ENCODE measurements around the gene HIPK2. TPM values are rescaled to one million over a fixed set of nuclear protein-coding genes. Genes with fewer than 3 reads are reported as not detected.
A peak's percentile ranks its signal among the peaks of the same experiment; 100 is the strongest.

The HIPK2 gene
- total RNA-seq, 1 experiment from 2014 or later: 35.2 TPM

GRCh38 chr7:139687211-139687954, 90.4 kb downstream of the HIPK2 start:
- Histone ChIP-seq H4K20me1 (ENCODE audit: insufficient read depth) (no peaks in the 10 kb centered on the region), H3K4me2 (no peak overlapping the region), H3F3A (ENCODE audit: insufficient read depth, low read depth) (no peaks in the 10 kb centered on the region), H3K9me2 (ENCODE audit: insufficient read depth) (no peaks in the 10 kb centered on the region), H2AFZ (no peak overlapping the region), H3K27ac (no peak overlapping the region), H3K4me3 (no peak overlapping the region), H3K4me1 (replicated peaks; ENCODE audit: insufficient read depth) (no peaks in the 10 kb centered on the region), H3K9me3 (ENCODE audit: insufficient read depth, low read depth) (peaks cover 7% of the 10 kb centered on the region), H3K27me3 (ENCODE audit: insufficient read depth, low read depth) (no peaks in the 10 kb centered on the region), H3K79me2 (ENCODE audit: low read depth) (no peaks in the 10 kb centered on the region), H3K36me3 (ENCODE audit: low read depth) (no peaks in the 10 kb centered on the region)
- intact Hi-C loops (cut with micrococcal nuclease; ENCODE audit: unreplicated experiment): no loop called here
- TF ChIP-seq, protein P1, sequence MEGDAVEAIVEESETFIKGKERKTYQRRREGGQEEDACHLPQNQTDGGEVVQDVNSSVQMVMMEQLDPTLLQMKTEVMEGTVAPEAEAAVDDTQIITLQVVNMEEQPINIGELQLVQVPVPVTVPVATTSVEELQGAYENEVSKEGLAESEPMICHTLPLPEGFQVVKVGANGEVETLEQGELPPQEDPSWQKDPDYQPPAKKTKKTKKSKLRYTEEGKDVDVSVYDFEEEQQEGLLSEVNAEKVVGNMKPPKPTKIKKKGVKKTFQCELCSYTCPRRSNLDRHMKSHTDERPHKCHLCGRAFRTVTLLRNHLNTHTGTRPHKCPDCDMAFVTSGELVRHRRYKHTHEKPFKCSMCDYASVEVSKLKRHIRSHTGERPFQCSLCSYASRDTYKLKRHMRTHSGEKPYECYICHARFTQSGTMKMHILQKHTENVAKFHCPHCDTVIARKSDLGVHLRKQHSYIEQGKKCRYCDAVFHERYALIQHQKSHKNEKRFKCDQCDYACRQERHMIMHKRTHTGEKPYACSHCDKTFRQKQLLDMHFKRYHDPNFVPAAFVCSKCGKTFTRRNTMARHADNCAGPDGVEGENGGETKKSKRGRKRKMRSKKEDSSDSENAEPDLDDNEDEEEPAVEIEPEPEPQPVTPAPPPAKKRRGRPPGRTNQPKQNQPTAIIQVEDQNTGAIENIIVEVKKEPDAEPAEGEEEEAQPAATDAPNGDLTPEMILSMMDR (conservative IDR thresholded peaks at IDR 0.05): no peak
- no peak for TF ChIP-seq EZH2 (IDR thresholded peaks at IDR 0.05; ENCODE audit: low read depth)
- no peak for DNase-seq
- ChIA-PET POLR2A (ENCODE audit: unreplicated experiment) (interaction anchor here (0.6 kb wide), 1 partner anchor 154 kb away, joined by 3 read pairs; no protein-coding TSS in a partner anchor), CTCF (no interaction called here)
- BruUV-seq (replicated peaks): no TSS peak

DNA sequence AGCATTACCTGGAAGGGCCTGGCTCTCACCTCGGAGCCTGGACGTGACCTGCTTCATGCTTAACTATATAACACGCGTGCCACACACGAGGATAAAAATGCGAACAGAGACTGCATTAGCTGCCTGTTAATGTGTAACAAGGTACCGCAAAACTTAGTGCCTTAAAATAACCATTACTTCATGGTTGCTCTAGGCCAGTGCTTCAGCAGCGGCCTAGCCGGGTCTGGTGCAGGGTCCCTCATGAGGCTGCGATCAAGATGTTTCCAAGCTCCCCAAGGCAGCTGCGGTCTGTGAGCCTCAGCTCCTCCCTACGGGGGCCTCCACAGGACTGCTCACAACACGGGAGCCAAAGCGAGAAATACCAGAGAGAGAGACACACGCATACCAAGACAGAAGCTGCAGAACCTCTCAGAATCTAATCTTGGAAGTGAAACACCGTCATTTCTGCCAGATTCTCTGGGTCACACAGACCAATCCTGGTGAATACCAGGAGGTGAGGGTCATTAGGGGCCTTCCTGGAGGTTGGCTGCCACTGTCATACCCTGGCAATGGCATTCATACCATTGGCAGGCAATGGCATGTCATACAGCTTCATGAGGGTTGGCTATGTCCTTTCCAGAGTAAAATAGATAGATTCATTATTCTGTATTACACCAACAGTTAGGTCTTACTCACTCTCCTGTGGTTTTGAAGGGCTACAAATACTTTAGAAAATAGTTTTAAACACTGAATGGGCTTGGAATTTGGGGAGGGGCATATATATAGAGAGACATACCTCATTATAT, 94.5 kb downstream of the HIPK2 start:
- CTCF ChIA-PET: no interaction called here
- BruUV-seq (replicated peaks): TSS peak; percentile 37
- no peak overlapping the region for H3K4me2 ChIP-seq
- no peaks in the 10 kb centered on the region for H3K9me2 ChIP-seq (ENCODE audit: insufficient read depth)
- H2AFZ ChIP-seq: no peak overlapping the region
- H3K27ac ChIP-seq: no peak overlapping the region
- H3K27me3 ChIP-seq (ENCODE audit: insufficient read depth, low read depth): no peaks in the 10 kb centered on the region
- peaks cover 7% of the 10 kb centered on the region for H3K9me3 ChIP-seq (ENCODE audit: insufficient read depth, low read depth)
- POLR2A ChIA-PET (ENCODE audit: unreplicated experiment): no interaction called here
- H4K20me1 ChIP-seq (ENCODE audit: insufficient read depth): no peaks in the 10 kb centered on the region
- TF ChIP-seq, protein P1 (conservative IDR thresholded peaks at IDR 0.05): no peak
- no peak for TF ChIP-seq EZH2 (IDR thresholded peaks at IDR 0.05; ENCODE audit: low read depth)
- intact Hi-C loops (cut with micrococcal nuclease; ENCODE audit: unreplicated experiment): no loop called here
- H3K4me3 ChIP-seq: no peak overlapping the region
- H3K36me3 ChIP-seq (ENCODE audit: low read depth): no peaks in the 10 kb centered on the region
- H3F3A ChIP-seq (ENCODE audit: insufficient read depth, low read depth): no peaks in the 10 kb centered on the region
- H3K79me2 ChIP-seq (ENCODE audit: low read depth): no peaks in the 10 kb centered on the region
- 0 out of 2 replicates have a peak, but pooled peaks cover 3% of the 10 kb centered on the region for H3K4me1 ChIP-seq (replicated peaks; ENCODE audit: insufficient read depth)
- no peak for DNase-seq

- no TSS peak for BruUV-seq (replicated peaks)
- H3K9me3 ChIP-seq (ENCODE audit: insufficient read depth, low read depth): peaks cover 7% of the 10 kb centered on the region
- H3K79me2 ChIP-seq (ENCODE audit: low read depth): no peaks in the 10 kb centered on the region
- no peak overlapping the region for H2AFZ ChIP-seq
- H3K27ac ChIP-seq: no peak overlapping the region
- H3K4me3 ChIP-seq: no peak overlapping the region
- CTCF ChIA-PET: no interaction called here
- no peaks in the 10 kb centered on the region for H3K9me2 ChIP-seq (ENCODE audit: insufficient read depth)
- H3F3A ChIP-seq (ENCODE audit: insufficient read depth, low read depth): no peaks in the 10 kb centered on the region
- no peaks in the 10 kb centered on the region for H3K36me3 ChIP-seq (ENCODE audit: low read depth)
- no peak overlapping the region for H3K4me2 ChIP-seq
- POLR2A ChIA-PET (ENCODE audit: unreplicated experiment): interaction anchor here (0.5 kb wide), 1 partner anchor 647 kb away, joined by 18 read pairs; no protein-coding TSS in a partner anchor
- intact Hi-C loops (cut with micrococcal nuclease; ENCODE audit: unreplicated experiment): no loop called here
- H3K27me3 ChIP-seq (ENCODE audit: insufficient read depth, low read depth): no peaks in the 10 kb centered on the region
- TF ChIP-seq, protein P1 (conservative IDR thresholded peaks at IDR 0.05): no peak
- no peak for TF ChIP-seq EZH2 (IDR thresholded peaks at IDR 0.05; ENCODE audit: low read depth)
- peak in 1 of 2 experiments; percentile 29 for DNase-seq
- 0 out of 2 replicates have a peak, but pooled peaks cover 3% of the 10 kb centered on the region for H3K4me1 ChIP-seq (replicated peaks; ENCODE audit: insufficient read depth)
- H4K20me1 ChIP-seq (ENCODE audit: insufficient read depth): no peaks in the 10 kb centered on the region
Observed at GRCh38 chr7:139682136-139683013, 95.4 kb downstream of the HIPK2 start.
